Right lobe of liver (tissue), 4 donors: ENCODE results near the gene TOMM6.
A peak's percentile ranks its signal among the peaks of the same experiment; 100 is the strongest.

Experiments
- POLR2A ChIP-seq: fragments of 450-650 bp; IDR thresholded peaks from one replicate; pipeline ENCODE4 v1.6.1; 2017; ENCODE audit warnings: antibody characterized with exemption, mild to moderate bottlenecking
- TF ChIP-seq, protein P1 (sequence below), 4 donors: fragments of 200-600 bp in 3 of 4; fragments of 450-650 bp in 1 of 4; IDR thresholded peaks; one replicate each; pipeline versions ENCODE4 v1.5.1 to v1.8.0; 2016 to 2022; ENCODE audit warnings: antibody characterized with exemption in 4 of 4, mild to moderate bottlenecking in 2 of 4
- donor health status: DM: no; HTN: no; CAD: no.
- donor health status: DM: no; HTN: no; CAD: no.
- donor health status: DM: no; HTN: yes; CAD: no.

GRCh38 chr6:41801380-41801779 is 13.9 kb downstream of the TOMM6 start:
- no peak for TF ChIP-seq POLR2A
- TF ChIP-seq, protein P1, sequence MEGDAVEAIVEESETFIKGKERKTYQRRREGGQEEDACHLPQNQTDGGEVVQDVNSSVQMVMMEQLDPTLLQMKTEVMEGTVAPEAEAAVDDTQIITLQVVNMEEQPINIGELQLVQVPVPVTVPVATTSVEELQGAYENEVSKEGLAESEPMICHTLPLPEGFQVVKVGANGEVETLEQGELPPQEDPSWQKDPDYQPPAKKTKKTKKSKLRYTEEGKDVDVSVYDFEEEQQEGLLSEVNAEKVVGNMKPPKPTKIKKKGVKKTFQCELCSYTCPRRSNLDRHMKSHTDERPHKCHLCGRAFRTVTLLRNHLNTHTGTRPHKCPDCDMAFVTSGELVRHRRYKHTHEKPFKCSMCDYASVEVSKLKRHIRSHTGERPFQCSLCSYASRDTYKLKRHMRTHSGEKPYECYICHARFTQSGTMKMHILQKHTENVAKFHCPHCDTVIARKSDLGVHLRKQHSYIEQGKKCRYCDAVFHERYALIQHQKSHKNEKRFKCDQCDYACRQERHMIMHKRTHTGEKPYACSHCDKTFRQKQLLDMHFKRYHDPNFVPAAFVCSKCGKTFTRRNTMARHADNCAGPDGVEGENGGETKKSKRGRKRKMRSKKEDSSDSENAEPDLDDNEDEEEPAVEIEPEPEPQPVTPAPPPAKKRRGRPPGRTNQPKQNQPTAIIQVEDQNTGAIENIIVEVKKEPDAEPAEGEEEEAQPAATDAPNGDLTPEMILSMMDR (IDR thresholded peaks at IDR 0.05), result peak in 2 of 4 donors; percentile 13 to 31
